Sigmoid colon (tissue), 7 donors: Measurements from ENCODE around the gene KAZN. TPM values are rescaled to one million over a fixed set of nuclear protein-coding genes. Genes with fewer than 3 reads are reported as not detected.

ENCODE experiments used
- DNase-seq: peaks from one replicate; pipeline ENCODE4 v3.0.0-alpha.2; 2019
- H3K27ac ChIP-seq, 4 donors: fragments of 200-600 bp; sonication (generic); one replicate each; pipeline ENCODE4 v1.5.1; 2016 to 2019; ENCODE audit warnings: mild to moderate bottlenecking in 1 of 4
- H3K27me3 ChIP-seq, 3 donors: fragments of 200-600 bp; sonication (generic); one replicate each; pipeline ENCODE4 v1.5.1; 2019; ENCODE audit warnings: mild to moderate bottlenecking in 1 of 3
- H3K36me3 ChIP-seq, 4 donors: fragments of 200-600 bp; sonication (generic); one replicate each; pipeline ENCODE4 v1.5.1; 2016 to 2019
- H3K4me1 ChIP-seq, 4 donors: fragments of 200-600 bp; sonication (generic); one replicate each; pipeline ENCODE4 v1.5.1; 2017 to 2019
- H3K4me3 ChIP-seq, 4 donors: fragments of 200-600 bp; sonication (generic); one replicate each; pipeline ENCODE4 v1.5.1; 2017 to 2019; ENCODE audit warnings: mild to moderate bottlenecking in 2 of 4, moderate library complexity in 1 of 4
- H3K9me3 ChIP-seq, 4 donors: fragments of 200-600 bp in 3 of 4; sonication (generic) in 3 of 4; one replicate each; pipeline versions ENCODE4 v1.5.1 to v1.6.1; 2013 to 2019
- EP300 ChIP-seq, 4 donors: sonication (generic); formaldehyde crosslinking; IDR thresholded peaks; one replicate each; pipeline ENCODE4 v1.6.1; 2017; ENCODE audit warnings: antibody characterized with exemption in 4 of 4
- POLR2A ChIP-seq, 2 donors: fragments of 450-650 bp; IDR thresholded peaks; one replicate each; pipeline ENCODE4 v1.6.1; 2016; ENCODE audit warnings: antibody characterized with exemption in 2 of 2, mild to moderate bottlenecking in 2 of 2, moderate library complexity in 2 of 2
- POLR2AphosphoS5 ChIP-seq, 4 donors: sonication (generic); formaldehyde crosslinking; IDR thresholded peaks; one replicate each; pipeline ENCODE4 v1.6.1; 2017; ENCODE audit warnings: antibody characterized with exemption in 4 of 4
- WGBS, 2 donors: extraction: QIAGEN DNeasy Blood & Tissue Kit; methylation state at CpG; one replicate each; pipeline ENCODE4 v1.1.7; 2013; 5-methylcytosine and 5-hydroxymethylcytosine counted together
- intact Hi-C: fragments of 100-400 bp; cut with DNase I; formaldehyde crosslinking; loops from one replicate; pipeline ENCODE4 v1.15.1; 2023
- polyA plus RNA-seq, 3 donors: library from polyadenylated mRNA; stranded (reverse); fragments of 200-250 nt; gene quantifications; one replicate each; pipeline ENCODE4 v1.2.3, GENCODE V29; 2013
- total RNA-seq, 4 donors: library from RNA; depleted of rRNA; stranded (reverse); fragments of >200 nt; gene quantifications; one replicate each; pipeline ENCODE4 v1.1.0, GENCODE V29; 2016
- TF ChIP-seq, protein P1 (sequence below), 4 experiments: fragments of 450-650 bp in 3 of 4; fragments of 200-600 bp in 1 of 4; IDR thresholded peaks; one replicate each; pipeline ENCODE4 v1.5.1; 2016 to 2019; ENCODE audit warnings: antibody characterized with exemption in 4 of 4, mild to moderate bottlenecking in 3 of 4, moderate library complexity in 2 of 4
- donor health status: healthy with polysubstance abuse.
- donor health status: Bipolar disorder and iron deficiency.
- donor health status: healthy.

The KAZN gene
- total and polyA plus RNA-seq, 7 donors: 2.5 to 11.4 (median 5.6) TPM

DNA sequence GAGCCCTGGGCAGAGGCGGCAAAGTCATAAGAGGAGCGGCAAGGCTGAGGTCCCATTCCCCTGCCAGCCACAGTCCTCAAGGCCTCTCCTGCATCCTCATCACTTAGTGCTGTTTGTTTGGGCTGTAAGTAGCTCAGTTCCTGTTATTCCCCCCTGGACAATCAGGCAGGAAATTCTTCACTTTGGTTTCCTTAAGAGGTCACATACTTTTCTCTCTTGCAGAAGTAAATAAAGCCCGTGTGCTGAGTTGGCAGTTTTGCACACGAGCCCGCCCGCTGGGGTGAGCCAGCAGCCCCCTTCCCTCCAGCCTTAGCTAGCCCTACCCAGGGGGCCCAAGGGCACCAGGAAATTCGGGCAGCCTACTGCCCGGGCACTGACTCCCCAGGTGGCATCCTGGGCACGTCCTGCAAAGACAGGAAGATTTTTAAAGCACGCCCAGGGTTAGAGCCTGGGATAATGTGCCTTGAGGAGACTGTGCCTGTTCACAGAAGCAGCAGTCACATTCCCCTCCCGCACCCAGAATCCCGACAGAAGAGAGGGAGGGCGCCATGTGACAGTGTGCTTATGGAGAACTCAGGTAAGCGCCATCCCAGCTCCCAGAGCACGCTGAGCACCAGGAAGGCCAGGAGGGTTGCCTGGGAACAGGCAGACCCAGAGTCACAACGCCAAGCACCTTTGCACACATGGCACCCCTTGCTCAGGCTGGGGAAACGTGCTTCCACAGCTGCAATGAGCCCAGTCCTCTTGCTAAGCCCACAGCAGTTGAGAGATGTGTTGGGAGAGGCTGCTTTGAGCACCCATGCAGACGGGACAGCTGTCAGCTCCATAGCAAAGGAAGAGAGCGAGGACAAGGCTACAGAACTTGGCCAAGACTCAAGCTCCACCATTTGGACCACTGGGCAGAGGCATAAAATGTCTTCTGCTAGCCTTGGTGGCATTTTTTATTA is 410.6 kb downstream of the KAZN start:
- H3K4me1 ChIP-seq: peaks cover 0 to 8% (median 0%) of the 10 kb centered on the region in 4 donors
- H3K4me3 ChIP-seq: no peak overlapping the region
- no peak overlapping the region for H3K27ac ChIP-seq
- no peaks in the 10 kb centered on the region for H3K36me3 ChIP-seq
- DNase-seq: no peak
- 71 to 86% methylated on average over 19 of the region's 19 CpGs for WGBS, 2 donors
- no peaks in the 10 kb centered on the region for H3K27me3 ChIP-seq
- no peaks in the 10 kb centered on the region for H3K9me3 ChIP-seq
- TF ChIP-seq, protein P1, sequence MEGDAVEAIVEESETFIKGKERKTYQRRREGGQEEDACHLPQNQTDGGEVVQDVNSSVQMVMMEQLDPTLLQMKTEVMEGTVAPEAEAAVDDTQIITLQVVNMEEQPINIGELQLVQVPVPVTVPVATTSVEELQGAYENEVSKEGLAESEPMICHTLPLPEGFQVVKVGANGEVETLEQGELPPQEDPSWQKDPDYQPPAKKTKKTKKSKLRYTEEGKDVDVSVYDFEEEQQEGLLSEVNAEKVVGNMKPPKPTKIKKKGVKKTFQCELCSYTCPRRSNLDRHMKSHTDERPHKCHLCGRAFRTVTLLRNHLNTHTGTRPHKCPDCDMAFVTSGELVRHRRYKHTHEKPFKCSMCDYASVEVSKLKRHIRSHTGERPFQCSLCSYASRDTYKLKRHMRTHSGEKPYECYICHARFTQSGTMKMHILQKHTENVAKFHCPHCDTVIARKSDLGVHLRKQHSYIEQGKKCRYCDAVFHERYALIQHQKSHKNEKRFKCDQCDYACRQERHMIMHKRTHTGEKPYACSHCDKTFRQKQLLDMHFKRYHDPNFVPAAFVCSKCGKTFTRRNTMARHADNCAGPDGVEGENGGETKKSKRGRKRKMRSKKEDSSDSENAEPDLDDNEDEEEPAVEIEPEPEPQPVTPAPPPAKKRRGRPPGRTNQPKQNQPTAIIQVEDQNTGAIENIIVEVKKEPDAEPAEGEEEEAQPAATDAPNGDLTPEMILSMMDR (IDR thresholded peaks at IDR 0.05): no peak
- TF ChIP-seq EP300 (IDR thresholded peaks at IDR 0.05): no peak
- intact Hi-C loops: no loop called here

DNA sequence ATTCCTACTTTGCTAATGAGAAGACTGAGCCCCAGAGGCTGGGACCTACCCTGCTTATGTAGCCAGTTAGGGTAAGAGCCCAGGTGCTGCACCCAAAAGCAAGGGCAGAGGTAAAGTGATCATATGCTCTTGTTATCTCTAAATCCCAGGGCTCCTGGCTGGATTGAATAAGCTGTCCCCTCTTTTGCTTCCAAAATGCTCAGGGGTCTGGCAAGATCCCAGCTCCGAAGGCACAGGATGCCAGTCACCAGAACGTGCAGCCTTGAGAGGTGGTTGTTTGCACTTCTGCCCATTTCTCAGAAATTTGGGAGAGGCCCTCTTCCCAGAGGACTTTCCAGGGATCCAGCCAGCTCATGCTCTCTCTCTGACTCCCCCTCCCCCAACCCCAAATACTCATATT is 412.7 kb downstream of the KAZN start:
- Histone ChIP-seq H3K27ac (no peak overlapping the region), H3K4me1 (peaks cover 0 to 14% (median 3%) of the 10 kb centered on the region in 4 donors), H3K4me3 (no peak overlapping the region), H3K36me3 (no peaks in the 10 kb centered on the region), H3K27me3 (no peaks in the 10 kb centered on the region), H3K9me3 (no peaks in the 10 kb centered on the region)
- DNase-seq: no peak
- 87 to 91% methylated on average over 2 of the region's 2 CpGs for WGBS, 2 donors
- intact Hi-C loops: no loop called here
- TF ChIP-seq EP300 (IDR thresholded peaks at IDR 0.05): no peak
- TF ChIP-seq POLR2AphosphoS5 (IDR thresholded peaks at IDR 0.05): no peak
- TF ChIP-seq, protein P1 (IDR thresholded peaks at IDR 0.05): no peak
- TF ChIP-seq POLR2A (IDR thresholded peaks at IDR 0.05): no peak

DNA sequence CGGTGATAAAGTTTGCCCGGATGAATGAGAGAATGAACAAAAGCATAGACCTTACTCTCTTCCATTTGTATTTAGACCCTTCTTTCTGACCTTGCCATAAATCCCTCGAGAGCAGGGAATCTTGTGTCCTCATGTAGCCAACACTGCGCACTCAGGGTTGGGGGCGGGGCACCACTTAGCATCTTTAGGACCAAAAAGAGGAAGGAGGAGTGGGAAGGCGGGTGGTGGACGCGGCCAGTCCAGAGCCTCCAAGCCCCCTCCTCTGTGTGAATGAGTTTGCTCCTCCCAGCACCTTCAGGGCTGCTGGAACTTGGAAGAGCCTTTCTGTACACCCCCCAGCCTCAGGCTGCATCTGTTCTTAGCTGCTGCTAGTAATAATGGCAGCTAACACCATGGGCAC is 413.2 kb downstream of the KAZN start:
- WGBS, 2 donors: 90 to 96% methylated on average over 8 of the region's 8 CpGs
- intact Hi-C loops: no loop called here
- no peak for DNase-seq
- Histone ChIP-seq H3K4me1 (peaks cover 0 to 14% (median 3%) of the 10 kb centered on the region in 4 donors), H3K4me3 (no peak overlapping the region), H3K9me3 (no peaks in the 10 kb centered on the region), H3K27ac (no peak overlapping the region), H3K36me3 (no peaks in the 10 kb centered on the region), H3K27me3 (no peaks in the 10 kb centered on the region)
- TF ChIP-seq EP300 (IDR thresholded peaks at IDR 0.05): no peak
- no peak for TF ChIP-seq POLR2A (IDR thresholded peaks at IDR 0.05)

DNA sequence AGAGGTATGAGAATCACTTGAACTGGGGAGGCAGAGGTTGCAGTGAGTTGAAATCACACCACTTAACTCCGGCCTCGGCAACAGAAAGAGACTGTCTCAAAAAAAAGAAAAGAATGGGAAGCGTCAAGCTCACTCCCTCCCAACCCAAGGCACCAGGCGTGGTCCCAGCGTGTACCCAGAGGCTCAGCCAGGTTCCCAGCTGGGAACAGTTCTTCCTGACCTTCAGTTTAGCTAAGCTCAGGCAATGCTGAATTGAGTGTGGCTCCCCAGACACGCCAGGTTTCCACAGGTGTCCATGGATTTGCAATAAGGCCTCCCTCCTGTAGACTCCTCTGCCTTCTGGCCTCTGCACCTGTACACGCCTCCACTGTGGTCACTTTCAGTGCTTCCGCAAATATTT is 414.3 kb downstream of the KAZN start:
- TF ChIP-seq, protein P1 (IDR thresholded peaks at IDR 0.05): no peak
- no peak for TF ChIP-seq POLR2AphosphoS5 (IDR thresholded peaks at IDR 0.05)
- TF ChIP-seq POLR2A (IDR thresholded peaks at IDR 0.05): no peak
- no peak for TF ChIP-seq EP300 (IDR thresholded peaks at IDR 0.05)
- peaks cover 0 to 8% (median 3%) of the 10 kb centered on the region in 4 donors for H3K4me1 ChIP-seq
- 80 to 81% methylated on average over 8 of the region's 8 CpGs for WGBS, 2 donors
- H3K27me3 ChIP-seq: no peaks in the 10 kb centered on the region
- H3K4me3 ChIP-seq: no peak overlapping the region
- intact Hi-C loops: no loop called here
- no peak overlapping the region for H3K27ac ChIP-seq
- DNase-seq: no peak
- no peaks in the 10 kb centered on the region for H3K36me3 ChIP-seq
- H3K9me3 ChIP-seq: no peaks in the 10 kb centered on the region

DNA sequence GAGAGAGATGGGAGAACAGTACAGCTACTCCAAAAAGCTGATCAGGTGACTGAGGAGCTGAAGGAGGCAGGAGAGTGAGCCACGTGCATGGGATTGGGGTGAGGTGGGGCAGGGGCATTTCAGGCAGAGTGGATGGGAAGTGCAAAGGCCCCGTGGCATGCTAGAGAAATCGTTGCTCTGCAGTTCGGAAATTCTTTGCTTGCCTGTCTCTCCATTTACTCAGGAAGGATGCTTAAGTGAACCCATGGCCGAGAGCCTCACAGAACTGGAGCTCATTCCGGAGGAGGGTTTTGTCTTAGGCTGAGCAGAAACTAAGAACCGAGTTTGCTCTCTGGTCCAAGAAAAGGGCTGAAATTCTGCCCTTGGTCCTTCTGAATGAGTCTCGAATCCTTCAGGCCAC is 415.3 kb downstream of the KAZN start:
- TF ChIP-seq POLR2A (IDR thresholded peaks at IDR 0.05): no peak
- TF ChIP-seq POLR2AphosphoS5 (IDR thresholded peaks at IDR 0.05): no peak
- TF ChIP-seq EP300 (IDR thresholded peaks at IDR 0.05): no peak
- TF ChIP-seq, protein P1 (IDR thresholded peaks at IDR 0.05): no peak
- Histone ChIP-seq H3K9me3 (no peaks in the 10 kb centered on the region), H3K4me3 (no peak overlapping the region), H3K27me3 (no peaks in the 10 kb centered on the region), H3K36me3 (no peaks in the 10 kb centered on the region), H3K27ac (no peak overlapping the region), H3K4me1 (peaks cover 0 to 6% (median 3%) of the 10 kb centered on the region in 4 donors)
- WGBS, 2 donors: 88 to 90% methylated on average over 8 of the region's 8 CpGs
- intact Hi-C loops: no loop called here
- no peak for DNase-seq
